Retinal pigment epithelial cell (primary cell): ENCODE measurements around the gene SLC9A5.

Experiments used
- DNase-seq: peaks from one replicate; pipeline ENCODE4 v3.0.0-alpha.2; 2010; ENCODE audit warnings: low read depth
- H3K4me3 ChIP-seq: 2 replicates; pipeline ENCODE4 v1.5.1; 2011; ENCODE audit warnings: mild to moderate bottlenecking, low read length, control low read depth, moderate library complexity
- TF ChIP-seq, protein P1 (sequence below): conservative IDR thresholded peaks from 2 replicates; pipeline ENCODE4 v1.5.1; 2011; ENCODE audit warnings: low read depth, low read length, control low read depth, inconsistent platforms

Gene SLC9A5

DNA sequence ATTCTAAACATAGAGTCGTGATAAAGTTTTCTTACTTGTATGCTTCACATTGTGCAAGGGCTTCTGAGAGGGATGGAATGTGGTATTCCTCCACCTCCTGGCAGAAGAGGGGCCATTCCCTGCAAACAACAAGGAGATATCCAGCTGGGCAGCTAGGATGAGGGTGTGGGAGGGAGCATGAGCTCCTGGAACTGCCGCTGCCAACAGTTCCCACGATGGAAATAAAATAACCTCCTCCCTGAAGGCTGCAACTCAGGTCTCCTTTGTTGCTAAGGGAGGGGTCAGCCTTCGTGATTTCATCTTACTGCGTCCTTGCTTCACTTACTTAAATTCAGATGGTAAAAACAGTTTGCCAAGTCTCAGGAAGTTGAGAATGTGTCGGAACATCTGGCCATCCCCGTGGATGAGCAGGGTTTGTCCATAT is 46.2 kb downstream of the SLC9A5 start:
- no peak overlapping the region for H3K4me3 ChIP-seq
- TF ChIP-seq, protein P1, sequence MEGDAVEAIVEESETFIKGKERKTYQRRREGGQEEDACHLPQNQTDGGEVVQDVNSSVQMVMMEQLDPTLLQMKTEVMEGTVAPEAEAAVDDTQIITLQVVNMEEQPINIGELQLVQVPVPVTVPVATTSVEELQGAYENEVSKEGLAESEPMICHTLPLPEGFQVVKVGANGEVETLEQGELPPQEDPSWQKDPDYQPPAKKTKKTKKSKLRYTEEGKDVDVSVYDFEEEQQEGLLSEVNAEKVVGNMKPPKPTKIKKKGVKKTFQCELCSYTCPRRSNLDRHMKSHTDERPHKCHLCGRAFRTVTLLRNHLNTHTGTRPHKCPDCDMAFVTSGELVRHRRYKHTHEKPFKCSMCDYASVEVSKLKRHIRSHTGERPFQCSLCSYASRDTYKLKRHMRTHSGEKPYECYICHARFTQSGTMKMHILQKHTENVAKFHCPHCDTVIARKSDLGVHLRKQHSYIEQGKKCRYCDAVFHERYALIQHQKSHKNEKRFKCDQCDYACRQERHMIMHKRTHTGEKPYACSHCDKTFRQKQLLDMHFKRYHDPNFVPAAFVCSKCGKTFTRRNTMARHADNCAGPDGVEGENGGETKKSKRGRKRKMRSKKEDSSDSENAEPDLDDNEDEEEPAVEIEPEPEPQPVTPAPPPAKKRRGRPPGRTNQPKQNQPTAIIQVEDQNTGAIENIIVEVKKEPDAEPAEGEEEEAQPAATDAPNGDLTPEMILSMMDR = no peak
- DNase-seq = no peak

DNA sequence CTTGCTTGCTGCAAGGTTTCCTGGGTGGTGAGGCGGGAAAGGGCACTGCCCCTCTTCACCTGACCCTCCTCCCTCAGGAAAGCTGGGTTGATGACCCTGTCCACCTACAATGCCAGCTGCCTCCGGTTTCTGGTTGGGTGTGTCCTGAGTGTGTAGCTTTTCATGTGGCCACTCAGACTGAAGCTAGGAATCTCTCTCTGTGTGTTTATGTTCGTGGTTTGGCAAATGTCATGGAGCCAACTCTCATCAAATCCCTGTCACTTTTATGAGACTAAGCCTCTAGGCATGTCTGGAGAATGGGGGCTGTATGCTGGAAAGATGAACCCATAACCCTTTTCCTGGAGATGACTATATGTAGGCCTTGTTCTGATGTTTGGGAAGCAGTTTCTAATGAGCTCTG is 47.6 kb downstream of the SLC9A5 start:
- no peak for DNase-seq
- TF ChIP-seq, protein P1 = no peak
- no peak overlapping the region for H3K4me3 ChIP-seq

DNA sequence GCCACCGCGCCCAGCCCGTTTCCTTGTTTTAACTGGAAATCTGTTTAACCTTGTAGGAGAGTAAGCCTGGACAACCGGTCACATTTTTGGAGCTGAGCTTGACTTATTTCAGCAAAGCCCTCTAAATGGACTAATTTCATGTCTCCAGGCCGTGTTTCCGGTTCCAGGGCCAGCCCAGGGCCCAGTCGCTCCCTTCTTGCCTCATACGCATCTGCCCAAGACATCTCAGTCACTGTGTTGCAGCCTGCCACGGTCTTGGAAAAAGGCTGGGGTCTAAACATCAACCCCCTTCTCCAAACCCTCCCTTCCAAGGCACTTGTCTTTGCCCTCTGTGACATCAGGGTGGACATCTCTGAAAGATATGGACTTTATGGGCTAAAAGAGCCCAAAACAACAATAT is 49.5 kb downstream of the SLC9A5 start:
- H3K4me3 ChIP-seq = no peak overlapping the region
- TF ChIP-seq, protein P1 = no peak
- no peak for DNase-seq

GRCh38 chr16:67299269-67299668 is 50.5 kb downstream of the SLC9A5 start:
- TF ChIP-seq, protein P1 = no peak
- H3K4me3 ChIP-seq = no peak overlapping the region
- DNase-seq = no peak

- H3K4me3 ChIP-seq = no peak overlapping the region
- TF ChIP-seq, protein P1 = no peak
- DNase-seq = no peak
Measured at GRCh38 chr16:67301080-67301782, 52.5 kb downstream of the SLC9A5 start.

DNA sequence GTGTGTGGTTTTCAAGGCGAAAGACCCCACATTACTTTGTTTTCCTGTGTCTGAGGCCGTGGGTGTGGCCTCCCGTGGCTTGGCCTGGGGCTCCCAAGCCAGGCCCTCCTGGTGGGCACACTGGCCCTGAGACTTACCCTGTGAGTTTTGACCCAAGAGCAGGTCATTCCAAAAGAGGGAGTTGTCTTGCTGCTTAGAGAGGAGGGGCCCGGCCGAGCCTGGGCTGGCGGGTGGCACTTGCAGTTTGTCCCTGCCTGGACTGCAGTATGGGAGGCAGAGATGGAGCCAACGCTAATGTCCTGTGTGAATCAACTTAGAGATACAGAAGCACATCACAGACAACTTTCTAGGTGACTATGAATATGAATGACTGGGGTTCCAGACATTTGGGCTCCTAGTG is 53.3 kb downstream of the SLC9A5 start:
- TF ChIP-seq, protein P1 = no peak
- no peak overlapping the region for H3K4me3 ChIP-seq
- no peak for DNase-seq

DNA sequence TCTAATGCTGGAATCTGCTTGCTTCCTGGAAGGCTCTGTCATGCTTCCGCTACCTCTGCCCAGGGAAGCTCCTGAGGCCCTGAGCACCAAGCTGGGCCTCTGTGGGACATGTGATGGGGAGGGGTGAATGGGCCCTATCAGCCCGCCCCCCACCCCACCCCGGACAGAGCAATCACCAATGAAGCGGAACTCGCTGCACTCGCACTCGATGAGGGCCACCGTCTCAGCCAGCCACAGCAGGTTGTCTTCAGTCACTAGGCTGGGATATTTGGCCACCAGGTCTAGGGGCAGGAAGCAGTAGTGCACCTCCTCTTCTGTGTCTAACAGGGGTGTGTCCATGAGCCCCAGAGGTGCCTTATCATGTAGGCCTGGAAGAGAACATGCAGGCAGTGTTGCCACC is 54.2 kb downstream of the SLC9A5 start:
- no peak for DNase-seq
- TF ChIP-seq, protein P1 = no peak
- no peak overlapping the region for H3K4me3 ChIP-seq
